K562 (cell line): ENCODE results near the gene NXN. TPM values are rescaled to one million over a fixed set of nuclear protein-coding genes. Genes with fewer than 3 reads are reported as not detected.

Experiments
- ATAC-seq: fragments of 200-7000 bp; cut with Tn5 transposase; 3 replicates; pipeline ENCODE4 v1.9.1; 2020; ENCODE audit warnings: moderate library complexity
- BruUV-seq: library from RNA; stranded (reverse); fragments of 400-500 nt; replicated peaks from 2 replicates; lab custom pipeline; 2021; lab: Mats Ljungman, UMichigan
- CTCF ChIA-PET: fragments of 300-600 bp; formaldehyde crosslinking; extraction: SDS; loops from one replicate; lab custom pipeline; 2021; ENCODE audit warnings: low intra/inter-chr PET ratio; lab: Yijun Ruan, JAX
- POLR2A ChIA-PET: fragments of 300-600, 350-650 bp; sonication (Branson Sonifier 250); formaldehyde crosslinking; extraction: SDS; loops from one replicate; lab custom pipeline; 2021; ENCODE audit warnings: antibody characterized with exemption, inconsistent platforms; lab: Yijun Ruan, JAX
- DNase-seq, 4 experiments: peaks; one replicate each; pipeline versions ENCODE4 v3.0.0 to v3.0.0-alpha.2; 2011 to 2018; ENCODE audit warnings: low spot score in 3 of 4, mixed read lengths in 3 of 4; ENCODE audit errors: extremely low read depth in 1 of 4
- FAIRE-seq: peaks from 2 replicates; lab custom pipeline; 2011; peaks lifted over from hg19 to GRCh38; lab: Jason Lieb, UNC
- H2AFZ ChIP-seq: 2 replicates; pipeline ENCODE4 v1.6.0; 2011; ENCODE audit warnings: low read depth, low read length, control low read depth, inconsistent platforms
- H3K27ac ChIP-seq: fragments of 200-600 bp; 3 replicates; pipeline ENCODE4 v1.8.0; 2011; ENCODE audit warnings: low read depth, mild to moderate bottlenecking, control low read depth, inconsistent platforms, low read length, moderate library complexity, mixed read lengths; ENCODE audit errors: extremely low read depth
- H3K27me3 ChIP-seq, 2 experiments: fragments of 300-600 bp in 1 of 2; 2 replicates in 1 of 2; 3 replicates in 1 of 2; pipeline versions ENCODE4 v1.6.0 to v1.8.0; 2011; ENCODE audit warnings: inconsistent platforms in 2 of 2, low read length in 2 of 2, mild to moderate bottlenecking in 1 of 2, mixed read lengths in 1 of 2, moderate library complexity in 1 of 2; ENCODE audit not compliant: control insufficient read depth in 2 of 2, insufficient read depth in 2 of 2
- H3K36me3 ChIP-seq: fragments of 300-600 bp; 3 replicates; pipeline ENCODE4 v1.8.0; 2011; ENCODE audit warnings: mild to moderate bottlenecking, low read length, inconsistent platforms; ENCODE audit not compliant: control insufficient read depth, insufficient read depth
- H3K4me1 ChIP-seq, 2 experiments: fragments of 200-600 bp in 1 of 2; replicated peaks in 1 of 2; 2 replicates in 1 of 2; 3 replicates in 1 of 2; pipeline versions ENCODE4 v1.5.1 to v1.8.0; 2011; ENCODE audit warnings: inconsistent platforms in 2 of 2, low read length in 2 of 2, mild to moderate bottlenecking in 1 of 2, mixed read lengths in 1 of 2, moderate library complexity in 1 of 2; ENCODE audit not compliant: control insufficient read depth in 2 of 2, insufficient read depth in 2 of 2
- H3K4me2 ChIP-seq: 2 replicates; pipeline ENCODE4 v1.6.1; 2011; ENCODE audit warnings: low read length, control low read depth, inconsistent platforms, mixed read lengths; ENCODE audit not compliant: insufficient read depth
- H3K4me3 ChIP-seq: fragments of 200-600 bp; sonication (generic), shearing (Covaris generic); 2 replicates; pipeline ENCODE4 v1.5.1; 2016; ENCODE audit warnings: control low read depth, inconsistent platforms
- H3K79me2 ChIP-seq: fragments of 200-600 bp; 3 replicates; pipeline ENCODE4 v1.8.0; 2011; ENCODE audit warnings: low read length, inconsistent platforms; ENCODE audit not compliant: control insufficient read depth, insufficient read depth
- H3K9ac ChIP-seq, 2 experiments: 2 replicates each; pipeline versions ENCODE4 v1.6.0 to v1.6.1; 2011; ENCODE audit warnings: low read depth in 2 of 2, low read length in 2 of 2, control low read depth in 1 of 2, inconsistent platforms in 1 of 2, mild to moderate bottlenecking in 1 of 2, mixed read lengths in 1 of 2; ENCODE audit not compliant: insufficient read depth in 1 of 2
- H3K9me1 ChIP-seq: one replicate; pipeline ENCODE4 v1.6.0; 2011; ENCODE audit warnings: inconsistent platforms, mild to moderate bottlenecking, low read length, moderate library complexity; ENCODE audit not compliant: control insufficient read depth, insufficient read depth
- H3K9me3 ChIP-seq: replicated peaks from 2 replicates; pipeline ENCODE4 v1.5.1; 2011; ENCODE audit warnings: low read depth, low read length, inconsistent platforms; ENCODE audit not compliant: control insufficient read depth, insufficient read depth
- H4K20me1 ChIP-seq: replicated peaks from 2 replicates; pipeline ENCODE4 v1.6.1; 2011; ENCODE audit warnings: low read length, inconsistent platforms, mixed read lengths; ENCODE audit not compliant: control insufficient read depth, insufficient read depth
- CCAR2 ChIP-seq: fragments of 200-400 bp; formaldehyde crosslinking; IDR thresholded peaks from 2 replicates; pipeline ENCODE4 v1.6.1; 2017; ENCODE audit warnings: mild to moderate bottlenecking, low read depth, low read length
- CGGBP1 ChIP-seq: fragments of 250-450 bp; sonication (Bioruptor Pico); IDR thresholded peaks from 2 replicates; pipeline ENCODE4 v1.9.0; 2021; ENCODE audit warnings: mild to moderate bottlenecking
- ETS2 ChIP-seq: IDR thresholded peaks from 2 replicates; pipeline ENCODE4 v1.6.1; 2016; ENCODE audit warnings: borderline replicate concordance, missing genetic modification characterization, mild to moderate bottlenecking, moderate library complexity, missing compliant biosample characterization; ENCODE audit not compliant: poor library complexity, severe bottlenecking
- FOXK2 ChIP-seq, 2 experiments: fragments of 450-650 bp; IDR thresholded peaks in 1 of 2; conservative IDR thresholded peaks in 1 of 2; 2 replicates each; pipeline ENCODE4 v1.6.1; 2016; ENCODE audit warnings: low read depth in 2 of 2, mild to moderate bottlenecking in 1 of 2
- HNRNPL ChIP-seq: fragments of 200-400 bp; formaldehyde crosslinking; IDR thresholded peaks from 2 replicates; pipeline ENCODE4 v1.6.1; 2017; ENCODE audit warnings: low read depth, mild to moderate bottlenecking, low read length
- KDM2B ChIP-seq: fragments of 250-450 bp; sonication (Bioruptor Pico); IDR thresholded peaks from 2 replicates; pipeline ENCODE4 v1.8.0; 2021; ENCODE audit warnings: mild to moderate bottlenecking, moderate library complexity
- MECOM ChIP-seq: fragments of 250-450 bp; sonication (Bioruptor Pico); IDR thresholded peaks from 2 replicates; pipeline ENCODE4 v1.8.0; 2022; ENCODE audit warnings: inconsistent platforms
- RBFOX2 ChIP-seq: fragments of 200-400 bp; formaldehyde crosslinking; IDR thresholded peaks from 2 replicates; pipeline ENCODE4 v1.6.1; 2017; ENCODE audit warnings: low read depth, mild to moderate bottlenecking, low read length, moderate library complexity
- RBM15 ChIP-seq: fragments of 200-400 bp; formaldehyde crosslinking; IDR thresholded peaks from 2 replicates; pipeline ENCODE4 v1.6.1; 2018; ENCODE audit warnings: mild to moderate bottlenecking, low read length, moderate library complexity; ENCODE audit not compliant: insufficient read depth
- TAF9B ChIP-seq: fragments of 450-650 bp; IDR thresholded peaks from 2 replicates; pipeline ENCODE4 v1.6.1; 2018; ENCODE audit warnings: mild to moderate bottlenecking; ENCODE audit not compliant: partially characterized antibody
- TSC22D4 ChIP-seq: fragments of 450-650 bp; IDR thresholded peaks from 2 replicates; pipeline ENCODE4 v1.6.1; 2016; ENCODE audit warnings: missing genetic modification characterization, missing biosample characterization, control low read depth
- ZBED1 ChIP-seq: IDR thresholded peaks from 2 replicates; pipeline ENCODE4 v1.6.1; 2014
- ZBTB9 ChIP-seq: fragments of 450-650 bp; formaldehyde crosslinking; IDR thresholded peaks from 2 replicates; pipeline ENCODE4 v1.4.0; 2020; ENCODE audit warnings: mild to moderate bottlenecking, moderate library complexity
- ZFP30 ChIP-seq: fragments of 250-450 bp; sonication (Bioruptor Pico); IDR thresholded peaks from 2 replicates; pipeline ENCODE4 v1.8.0; 2022; ENCODE audit warnings: moderate library complexity, mild to moderate bottlenecking, inconsistent platforms, borderline replicate concordance
- ZKSCAN3 ChIP-seq: fragments of 250-450 bp; sonication (Bioruptor Pico); IDR thresholded peaks from 2 replicates; pipeline ENCODE4 v1.4.0; 2020
- WGBS: fragments of 100-300 bp; shearing (Covaris generic); methylation state at CpG from one replicate; pipeline ENCODE4 v1.1.6; 2016; ENCODE audit warnings: low coverage, mixed read lengths; ENCODE audit not compliant: insufficient coverage; ENCODE audit errors: missing lambda C conversion rate; 5-methylcytosine and 5-hydroxymethylcytosine counted together
- in situ Hi-C: fragments of 300-500 bp; cut with MboI; formaldehyde crosslinking; loops from 4 replicates; pipeline ENCODE4 v1.15.0; 2018; ENCODE audit warnings: inconsistent platforms, mixed read lengths
- intact Hi-C: fragments of 100-400 bp; cut with micrococcal nuclease; formaldehyde crosslinking; loops from 2 replicates; pipeline ENCODE4 v1.14.2; 2022
- polyA plus RNA-seq, 8 experiments: library from polyadenylated mRNA; depleted of rRNA in 4 of 8; stranded (reverse) in 5 of 8; unstranded in 3 of 8; fragments of >200 nt; fragmentation: Nextera tagmentation in 2 of 8; fragmentation: Illumina TruSeq in 1 of 8; extraction: Ambion mirVana in 2 of 8; extraction: Trizol in 1 of 8; gene quantifications; 2 replicates each; pipeline versions ENCODE4 v1.2.1 to v1.2.3, GENCODE V29; 2011 to 2014; ENCODE audit warnings: inconsistent platforms in 1 of 8, missing spikeins in 1 of 8
- total RNA-seq, 7 experiments: library from RNA; depleted of rRNA in 6 of 7; stranded (reverse); fragments of >200 nt in 6 of 7; fragmentation: Illumina TruSeq in 2 of 7; extraction: Trizol in 2 of 7; gene quantifications; 2 replicates each; pipeline versions ENCODE4 v1.2.1 to v1.2.3, GENCODE V29; 2011 to 2021; ENCODE audit warnings: low replicate concordance in 1 of 7
- TF ChIP-seq, protein P1 (sequence below): fragments of 200-800 bp; sonication (Bioruptor generic); IDR thresholded peaks from 2 replicates; pipeline ENCODE4 v1.6.1; 2016; ENCODE audit warnings: missing genetic modification characterization, missing compliant biosample characterization

Gene NXN
- total and polyA plus RNA-seq, 9 of the 15 experiments (the other 6 are each of a cell fraction or from before 2014, with no cell fraction given), result 0.08 to 0.39 (median 0.29) TPM; not detected in 5

GRCh38 chr17:778096-778495, 201.5 kb downstream of the NXN start:
- ATAC-seq (no peak), DNase-seq (no peak), FAIRE-seq (no peak)
- WGBS, result 93% methylated on average over 11 of the region's 11 CpGs
- intact Hi-C loops, result no loop called here
- ChIA-PET POLR2A (interaction anchor here (2.1 kb wide), 1 partner anchor 14 kb away, joined by 4 read pairs; no protein-coding TSS in a partner anchor), CTCF (no interaction called here)
- H3K27me3 ChIP-seq, result no peaks in the 10 kb centered on the region
- H3K79me2 ChIP-seq, result peaks cover 35% of the 10 kb centered on the region
- H4K20me1 ChIP-seq, result no peaks in the 10 kb centered on the region
- no peak overlapping the region for H3K4me2 ChIP-seq
- BruUV-seq, result no TSS peak
- peaks cover 0 to under 1% of the 10 kb centered on the region in 2 experiments; a peak in 1 of 5 replicates for H3K4me1 ChIP-seq
- H3K36me3 ChIP-seq, result peaks cover 62% of the 10 kb centered on the region
- no peak overlapping the region for H3K9ac ChIP-seq
- no peak overlapping the region for H3K27ac ChIP-seq
- no peak overlapping the region for H2AFZ ChIP-seq
- no peaks in the 10 kb centered on the region for H3K9me1 ChIP-seq
- H3K4me3 ChIP-seq, result no peak overlapping the region
- H3K9me3 ChIP-seq, result no peaks in the 10 kb centered on the region
- in situ Hi-C loops, result no loop called here
- TF ChIP-seq, protein P1, sequence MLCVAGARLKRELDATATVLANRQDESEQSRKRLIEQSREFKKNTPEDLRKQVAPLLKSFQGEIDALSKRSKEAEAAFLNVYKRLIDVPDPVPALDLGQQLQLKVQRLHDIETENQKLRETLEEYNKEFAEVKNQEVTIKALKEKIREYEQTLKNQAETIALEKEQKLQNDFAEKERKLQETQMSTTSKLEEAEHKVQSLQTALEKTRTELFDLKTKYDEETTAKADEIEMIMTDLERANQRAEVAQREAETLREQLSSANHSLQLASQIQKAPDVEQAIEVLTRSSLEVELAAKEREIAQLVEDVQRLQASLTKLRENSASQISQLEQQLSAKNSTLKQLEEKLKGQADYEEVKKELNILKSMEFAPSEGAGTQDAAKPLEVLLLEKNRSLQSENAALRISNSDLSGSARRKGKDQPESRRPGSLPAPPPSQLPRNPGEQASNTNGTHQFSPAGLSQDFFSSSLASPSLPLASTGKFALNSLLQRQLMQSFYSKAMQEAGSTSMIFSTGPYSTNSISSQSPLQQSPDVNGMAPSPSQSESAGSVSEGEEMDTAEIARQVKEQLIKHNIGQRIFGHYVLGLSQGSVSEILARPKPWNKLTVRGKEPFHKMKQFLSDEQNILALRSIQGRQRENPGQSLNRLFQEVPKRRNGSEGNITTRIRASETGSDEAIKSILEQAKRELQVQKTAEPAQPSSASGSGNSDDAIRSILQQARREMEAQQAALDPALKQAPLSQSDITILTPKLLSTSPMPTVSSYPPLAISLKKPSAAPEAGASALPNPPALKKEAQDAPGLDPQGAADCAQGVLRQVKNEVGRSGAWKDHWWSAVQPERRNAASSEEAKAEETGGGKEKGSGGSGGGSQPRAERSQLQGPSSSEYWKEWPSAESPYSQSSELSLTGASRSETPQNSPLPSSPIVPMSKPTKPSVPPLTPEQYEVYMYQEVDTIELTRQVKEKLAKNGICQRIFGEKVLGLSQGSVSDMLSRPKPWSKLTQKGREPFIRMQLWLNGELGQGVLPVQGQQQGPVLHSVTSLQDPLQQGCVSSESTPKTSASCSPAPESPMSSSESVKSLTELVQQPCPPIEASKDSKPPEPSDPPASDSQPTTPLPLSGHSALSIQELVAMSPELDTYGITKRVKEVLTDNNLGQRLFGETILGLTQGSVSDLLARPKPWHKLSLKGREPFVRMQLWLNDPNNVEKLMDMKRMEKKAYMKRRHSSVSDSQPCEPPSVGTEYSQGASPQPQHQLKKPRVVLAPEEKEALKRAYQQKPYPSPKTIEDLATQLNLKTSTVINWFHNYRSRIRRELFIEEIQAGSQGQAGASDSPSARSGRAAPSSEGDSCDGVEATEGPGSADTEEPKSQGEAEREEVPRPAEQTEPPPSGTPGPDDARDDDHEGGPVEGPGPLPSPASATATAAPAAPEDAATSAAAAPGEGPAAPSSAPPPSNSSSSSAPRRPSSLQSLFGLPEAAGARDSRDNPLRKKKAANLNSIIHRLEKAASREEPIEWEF (CRISPR knock-in tag), result no peak
- no peak for TF ChIP-seq CGGBP1 (CRISPR knock-in tag)
- no peak for TF ChIP-seq KDM2B (CRISPR knock-in tag)
- no peak for TF ChIP-seq CCAR2
- no peak for TF ChIP-seq FOXK2 (conservative IDR thresholded peaks at IDR 0.05 in 1 of 2, IDR thresholded peaks at IDR 0.05 in 1 of 2; ENCODE audit: low read depth in 2 of 2)
- no peak for TF ChIP-seq ZBED1
- no peak for TF ChIP-seq RBM15
- TF ChIP-seq ZBTB9 (CRISPR knock-in tag), result no peak
- no peak for TF ChIP-seq MECOM (CRISPR knock-in tag)
- TF ChIP-seq TSC22D4 (tag), result no peak
- no peak for TF ChIP-seq HNRNPL
- TF ChIP-seq ZFP30, result no peak
- TF ChIP-seq RBFOX2, result no peak
- no peak for TF ChIP-seq ZKSCAN3 (CRISPR knock-in tag)
- TF ChIP-seq TAF9B, result no peak
- TF ChIP-seq ETS2 (tag), result no peak
